Measurements from ENCODE around the gene TRIM9.
"Not testable (repeated sequence)": the region's sequence is repeated elsewhere in the genome, so short reads cannot be mapped to it uniquely, and the experiment has no call there.

The TRIM9 gene

GRCh38 chr14:50943943-50944646 is 150.8 kb downstream of the TRIM9 start, which contains the start of gene PYGL:
Gene PYGL, minus strand, starts transcription at chr14:50944483. Its CDS starts 80 bp downstream, at chr14:50944403.
- peak; percentile 80 for DNase-seq (ENCODE audit: low read depth)
- no peak for TF ChIP-seq CTCF (IDR thresholded peaks at IDR 0.05; ENCODE audit: insufficient read depth, low read depth, low read length, missing control alignments)
- peak within 1 kb of the TSS; percentile 81 for H3K4me3 ChIP-seq (ENCODE audit: low read length)

- no peak for TF ChIP-seq CTCF (IDR thresholded peaks at IDR 0.05; ENCODE audit: insufficient read depth, low read depth, low read length, missing control alignments)
- peak overlapping the region; percentile 81 for H3K4me3 ChIP-seq (ENCODE audit: low read length)
- peak; percentile 53 for DNase-seq (ENCODE audit: low read depth)
Measured at GRCh38 chr14:50943261-50943942, 151.5 kb downstream of the TRIM9 start.

GRCh38 chr14:50941638-50942037 is 153.3 kb downstream of the TRIM9 start:
- not testable (repeated sequence) for H3K4me3 ChIP-seq (ENCODE audit: low read length); DNase-seq (ENCODE audit: low read depth)

- no peak for TF ChIP-seq CTCF (IDR thresholded peaks at IDR 0.05; ENCODE audit: insufficient read depth, low read depth, low read length, missing control alignments)
- no peak overlapping the region for H3K4me3 ChIP-seq (ENCODE audit: low read length)
- peak; percentile 67 for DNase-seq (ENCODE audit: low read depth)
Measured at GRCh38 chr14:50941151-50941550, 153.8 kb downstream of the TRIM9 start.

GRCh38 chr14:50937800-50938199 is 157.1 kb downstream of the TRIM9 start:
- TF ChIP-seq CTCF (IDR thresholded peaks at IDR 0.05; ENCODE audit: insufficient read depth, low read depth, low read length, missing control alignments): no peak
- no peak for DNase-seq (ENCODE audit: low read depth)
- H3K4me3 ChIP-seq (ENCODE audit: low read length): no peak overlapping the region

- no peak for TF ChIP-seq CTCF (IDR thresholded peaks at IDR 0.05; ENCODE audit: insufficient read depth, low read depth, low read length, missing control alignments)
- peak; percentile 85 for DNase-seq (ENCODE audit: low read depth)
- no peak overlapping the region for H3K4me3 ChIP-seq (ENCODE audit: low read length)
Measured at GRCh38 chr14:50937325-50937724, 157.6 kb downstream of the TRIM9 start.

GRCh38 chr14:50936882-50937281 is 158.0 kb downstream of the TRIM9 start:
- H3K4me3 ChIP-seq (ENCODE audit: low read length): no peak overlapping the region
- DNase-seq (ENCODE audit: low read depth): no peak
- TF ChIP-seq CTCF (IDR thresholded peaks at IDR 0.05; ENCODE audit: insufficient read depth, low read depth, low read length, missing control alignments): no peak
